ENCODE measurements around the gene TMIGD2.

- no peak for TF ChIP-seq CTCF (conservative IDR thresholded peaks at IDR 0.05 in 1 of 2, IDR thresholded peaks at IDR 0.05 in 1 of 2; ENCODE audit: extremely low read depth in 1 of 2, insufficient read depth in 1 of 2, low read depth in 1 of 2, low read length in 2 of 2)
- no peak for TF ChIP-seq EZH2 (IDR thresholded peaks at IDR 0.05; ENCODE audit: borderline replicate concordance, low read length)
Observed at GRCh38 chr19:4301590-4302242, 473 bp downstream of the TMIGD2 start.
